RWPE1 (cell line): ENCODE results near the gene DPEP3.
"Not testable (repeated sequence)": the region's sequence is repeated elsewhere in the genome, so short reads cannot be mapped to it uniquely, and the experiment has no call there.

Experiments
- CTCF ChIA-PET: fragments of 350-600 bp; sonication (Branson Sonifier 250); formaldehyde crosslinking; extraction: SDS; loops from one replicate; lab custom pipeline; 2021; lab: Yijun Ruan, JAX
- POLR2A ChIA-PET: fragments of 400-600 bp; formaldehyde crosslinking; extraction: SDS; loops from one replicate; lab custom pipeline; 2020; ENCODE audit warnings: antibody characterized with exemption; ENCODE audit not compliant: low non-redundant PET; lab: Yijun Ruan, JAX
- DNase-seq: peaks from one replicate; pipeline ENCODE4 v3.0.0; 2012; ENCODE audit warnings: low spot score
- H3K27ac ChIP-seq: fragments of 450-650 bp; 2 replicates; pipeline ENCODE4 v1.5.1; 2017
- TF ChIP-seq, protein P1 (sequence below): fragments of 450-650 bp; conservative IDR thresholded peaks from 2 replicates; pipeline ENCODE4 v1.5.1; 2017; ENCODE audit warnings: low read depth, mild to moderate bottlenecking

The DPEP3 gene

DNA sequence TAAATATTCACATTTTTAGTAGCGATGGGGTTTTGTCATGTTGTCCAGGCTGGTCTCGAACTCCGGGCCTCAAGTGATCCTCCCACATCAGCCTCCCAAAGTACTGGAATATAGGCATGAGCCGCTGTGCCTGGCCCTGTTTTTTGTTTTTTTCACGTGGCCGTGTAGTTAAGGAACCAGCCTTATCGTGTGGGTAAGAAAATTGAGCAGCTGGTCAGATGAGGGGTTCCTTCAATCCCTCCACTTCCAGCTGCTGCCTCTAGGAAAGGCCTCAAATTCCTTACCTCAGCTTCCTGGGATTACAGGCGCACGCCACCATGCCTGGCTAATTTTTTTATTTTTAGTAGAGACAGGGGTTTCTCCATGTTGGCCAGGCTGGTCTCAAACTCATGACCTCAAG lies 24.9 kb upstream of the DPEP3 start:
- CTCF ChIA-PET: interaction anchor here (0.6 to 1.5 kb wide), 4 partner anchors 11 to 344 kb away, joined by 3 to 6 read pairs (median 5); partner anchors contain the start of gene DPEP2NB

DNA sequence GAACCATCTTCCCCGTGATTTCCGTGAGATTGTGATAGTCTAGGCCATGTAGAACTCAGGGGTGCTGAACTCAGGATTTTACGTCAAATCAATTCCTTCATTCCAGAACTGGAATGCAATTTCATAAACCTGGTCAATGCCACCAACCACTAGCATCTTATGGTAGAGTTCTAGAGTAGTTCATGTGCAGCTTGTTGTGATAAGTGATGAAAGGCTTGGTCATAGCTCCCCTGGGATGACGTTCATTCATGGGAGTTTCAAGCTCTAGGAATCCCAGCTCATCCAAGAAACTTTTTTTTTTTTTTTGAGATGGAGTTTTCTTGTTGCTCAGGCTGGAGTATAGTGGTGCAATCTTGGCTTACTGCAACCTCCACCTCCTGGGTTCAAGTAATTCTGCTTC lies 22.7 kb upstream of the DPEP3 start:
- POLR2A ChIA-PET: no interaction called here
- DNase-seq: no peak

More for the DNA sequence above, 24.9 kb upstream of the DPEP3 start:
- TF ChIP-seq, protein P1, sequence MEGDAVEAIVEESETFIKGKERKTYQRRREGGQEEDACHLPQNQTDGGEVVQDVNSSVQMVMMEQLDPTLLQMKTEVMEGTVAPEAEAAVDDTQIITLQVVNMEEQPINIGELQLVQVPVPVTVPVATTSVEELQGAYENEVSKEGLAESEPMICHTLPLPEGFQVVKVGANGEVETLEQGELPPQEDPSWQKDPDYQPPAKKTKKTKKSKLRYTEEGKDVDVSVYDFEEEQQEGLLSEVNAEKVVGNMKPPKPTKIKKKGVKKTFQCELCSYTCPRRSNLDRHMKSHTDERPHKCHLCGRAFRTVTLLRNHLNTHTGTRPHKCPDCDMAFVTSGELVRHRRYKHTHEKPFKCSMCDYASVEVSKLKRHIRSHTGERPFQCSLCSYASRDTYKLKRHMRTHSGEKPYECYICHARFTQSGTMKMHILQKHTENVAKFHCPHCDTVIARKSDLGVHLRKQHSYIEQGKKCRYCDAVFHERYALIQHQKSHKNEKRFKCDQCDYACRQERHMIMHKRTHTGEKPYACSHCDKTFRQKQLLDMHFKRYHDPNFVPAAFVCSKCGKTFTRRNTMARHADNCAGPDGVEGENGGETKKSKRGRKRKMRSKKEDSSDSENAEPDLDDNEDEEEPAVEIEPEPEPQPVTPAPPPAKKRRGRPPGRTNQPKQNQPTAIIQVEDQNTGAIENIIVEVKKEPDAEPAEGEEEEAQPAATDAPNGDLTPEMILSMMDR: no peak
- DNase-seq: no peak
- POLR2A ChIA-PET: no interaction called here
- H3K27ac ChIP-seq: peak overlapping the region; percentile 77

DNA sequence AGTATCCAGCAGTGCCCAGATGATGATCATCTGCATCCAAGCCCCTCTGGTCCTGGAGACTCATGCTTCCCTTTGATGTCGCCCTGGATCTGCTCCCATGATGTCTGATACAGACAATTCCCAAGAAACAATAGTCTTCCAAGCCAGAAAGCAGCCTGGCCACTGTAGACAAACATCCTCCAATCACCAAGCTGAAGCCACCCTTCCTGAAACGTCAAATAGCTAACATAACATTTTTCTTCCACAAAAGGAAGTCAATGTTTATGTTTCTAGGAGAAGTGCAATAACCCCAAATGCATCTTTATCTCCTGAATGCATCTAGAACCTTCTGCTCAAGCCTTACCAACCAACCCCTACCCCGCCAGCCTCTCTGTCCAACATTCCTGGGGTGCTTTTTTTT lies 20.2 kb upstream of the DPEP3 start:
- TF ChIP-seq, protein P1: no peak
- ChIA-PET POLR2A (no interaction called here), CTCF (no interaction called here)
- no peak overlapping the region for H3K27ac ChIP-seq
- DNase-seq: no peak

More for the DNA sequence above, 22.7 kb upstream of the DPEP3 start:
- TF ChIP-seq, protein P1: no peak
- CTCF ChIA-PET: interaction anchor here (0.6 kb wide), 1 partner anchor 945 kb away, joined by 3 read pairs; no protein-coding TSS in a partner anchor
- no peak overlapping the region for H3K27ac ChIP-seq

DNA sequence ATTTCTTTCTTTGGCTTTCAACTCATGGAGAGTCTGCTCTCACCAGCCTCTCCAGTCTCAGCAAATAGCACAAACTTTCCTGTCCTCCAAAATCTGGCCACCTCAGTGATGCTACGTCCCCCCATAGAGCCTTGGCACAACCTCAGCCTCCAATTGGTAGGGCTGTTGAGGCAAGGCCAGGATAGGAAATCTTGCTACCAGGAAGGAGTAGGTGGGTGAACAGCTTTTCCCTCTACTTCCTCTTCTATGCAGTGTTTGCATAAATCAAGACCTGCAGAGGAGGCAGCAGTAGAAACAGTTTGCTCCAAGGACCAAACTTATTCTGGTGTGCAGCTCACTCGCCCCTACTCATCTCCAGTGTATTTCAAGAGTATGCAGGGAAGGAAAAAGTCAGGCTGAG lies 19.7 kb upstream of the DPEP3 start:
- no peak overlapping the region for H3K27ac ChIP-seq
- no peak for DNase-seq
- TF ChIP-seq, protein P1: no peak
- ChIA-PET POLR2A (no interaction called here), CTCF (no interaction called here)

DNA sequence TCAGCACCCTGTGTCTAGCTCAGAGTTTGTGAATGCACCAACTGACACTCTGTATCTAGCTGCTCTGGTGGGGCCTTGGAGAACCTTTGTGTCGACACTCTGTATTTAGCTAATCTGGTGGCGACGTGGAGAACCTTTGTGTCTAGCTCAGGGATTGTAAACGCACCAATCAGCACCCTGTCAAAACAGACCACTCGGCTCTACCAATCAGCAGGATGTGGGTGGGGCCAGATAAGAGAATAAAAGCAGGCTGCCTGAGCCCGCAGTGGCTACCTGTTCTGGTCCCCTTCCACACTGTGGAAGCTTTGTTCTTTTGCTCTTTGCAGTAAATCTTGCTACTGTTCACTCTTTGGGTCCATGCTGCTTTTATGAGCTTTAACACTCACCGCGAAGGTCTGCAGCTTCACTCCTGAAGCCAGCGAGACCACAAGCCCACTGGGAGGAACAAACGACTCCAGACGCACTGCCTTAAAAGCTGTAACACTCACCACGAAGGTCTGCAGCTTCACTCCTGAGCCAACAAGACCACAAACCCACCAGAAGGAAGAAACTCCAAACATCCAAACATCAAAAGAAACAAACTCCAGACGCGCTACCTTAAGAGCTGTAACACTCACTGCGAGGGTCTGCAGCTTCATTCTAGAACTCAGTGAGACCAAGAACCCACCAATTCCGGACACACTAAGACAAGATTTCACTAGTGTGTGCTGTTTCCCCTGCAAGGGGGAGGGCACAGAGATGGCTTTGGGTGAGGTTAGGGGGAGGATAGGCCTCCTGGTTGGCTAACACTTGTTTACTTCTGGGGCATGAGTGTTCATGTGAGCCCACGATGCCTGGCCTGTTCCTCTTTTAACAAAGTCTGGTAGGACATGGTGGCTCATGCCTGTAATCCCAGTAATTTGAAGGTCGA lies 18.7 kb upstream of the DPEP3 start, which contains the start of gene DPEP2:
DPEP2 (minus strand) TSS at position 706 of the 910 bp plus-strand sequence. CDS start 6,272 bp downstream, outside the sequence.
- POLR2A ChIA-PET, CTCF ChIA-PET: not testable (repeated sequence)

DNA sequence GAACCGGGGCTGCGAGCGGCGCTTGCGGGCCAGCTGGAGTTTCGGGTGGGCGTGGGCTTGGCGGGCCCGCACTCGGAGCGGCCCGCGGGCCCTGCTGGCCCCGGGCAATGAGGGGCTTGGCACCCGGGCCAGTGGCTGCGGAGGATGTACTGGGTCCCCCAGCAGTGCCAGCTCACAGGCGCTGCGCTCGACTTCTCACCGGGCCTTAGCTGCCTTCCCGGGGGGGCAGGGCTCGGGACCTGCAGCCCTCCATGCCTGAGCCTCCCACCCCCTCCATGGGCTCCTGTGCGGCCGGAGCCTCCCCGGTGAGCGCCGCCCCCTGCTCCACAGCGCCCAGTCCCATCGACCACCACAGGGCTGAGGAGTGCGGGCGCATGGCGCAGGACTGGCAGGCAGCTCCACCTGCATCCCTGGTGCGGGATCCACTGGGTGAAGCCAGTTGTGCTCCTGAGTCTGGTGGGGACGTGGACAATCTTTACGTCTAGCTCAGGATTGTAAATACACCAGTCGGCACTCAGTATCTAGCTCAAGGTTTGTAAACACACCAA lies 18.0 kb upstream of the DPEP3 start:
- POLR2A ChIA-PET, CTCF ChIA-PET, DNase-seq, H3K27ac ChIP-seq: not testable (repeated sequence)

More for the DNA sequence above, 18.7 kb upstream of the DPEP3 start, which contains the start of gene DPEP2:
- not testable (repeated sequence) for H3K27ac ChIP-seq, DNase-seq

DNA sequence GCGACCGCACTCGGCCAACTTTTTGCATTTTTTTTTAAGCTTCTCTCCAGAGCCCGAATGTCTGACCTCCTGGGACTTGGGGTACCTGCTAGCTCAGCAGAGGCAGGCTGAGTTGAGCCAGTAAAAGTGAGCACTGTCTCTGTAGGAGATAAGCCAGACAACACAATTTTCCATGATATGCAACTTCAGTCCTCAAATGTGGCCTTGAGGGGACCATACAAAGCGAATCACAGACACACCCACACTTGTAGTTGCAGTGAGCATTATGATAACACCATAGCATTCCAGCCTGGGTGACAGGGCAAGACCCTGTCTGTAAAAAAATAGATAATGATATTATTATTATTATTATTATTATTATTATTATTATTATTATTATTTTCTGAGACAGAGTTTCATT lies 16.4 kb upstream of the DPEP3 start:
- POLR2A ChIA-PET: no interaction called here
- CTCF ChIA-PET: no interaction called here
- TF ChIP-seq, protein P1: no peak

More for the DNA sequence above, 16.4 kb upstream of the DPEP3 start:
- no peak overlapping the region for H3K27ac ChIP-seq
- no peak for DNase-seq
